Measurements from ENCODE around the gene FSHB.
"Not testable (repeated sequence)": the region's sequence is repeated elsewhere in the genome, so short reads cannot be mapped to it uniquely, and the experiment has no call there.

The FSHB gene

DNA sequence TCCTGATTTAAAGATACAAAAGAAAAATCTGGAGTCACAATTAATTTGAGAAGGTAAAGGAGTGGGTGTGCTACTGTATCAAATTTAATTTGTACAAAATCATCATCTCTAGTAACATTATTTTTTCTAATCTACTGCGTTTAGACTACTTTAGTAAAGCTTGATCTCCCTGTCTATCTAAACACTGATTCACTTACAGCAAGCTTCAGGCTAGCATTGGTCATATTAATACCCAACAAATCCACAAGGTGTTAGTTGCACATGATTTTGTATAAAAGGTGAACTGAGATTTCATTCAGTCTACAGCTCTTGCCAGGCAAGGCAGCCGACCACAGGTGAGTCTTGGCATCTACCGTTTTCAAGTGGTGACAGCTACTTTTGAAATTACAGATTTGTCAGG lies at the start of gene FSHB:
Gene FSHB, plus strand, starts transcription at position 301 of the 400 bp plus-strand sequence. CDS start 889 bp downstream, outside the sequence.
- no peaks in the 10 kb centered on the region for H3K27me3 ChIP-seq
- TF ChIP-seq Cebpa-rat (IDR thresholded peaks at IDR 0.05): no peak

DNA sequence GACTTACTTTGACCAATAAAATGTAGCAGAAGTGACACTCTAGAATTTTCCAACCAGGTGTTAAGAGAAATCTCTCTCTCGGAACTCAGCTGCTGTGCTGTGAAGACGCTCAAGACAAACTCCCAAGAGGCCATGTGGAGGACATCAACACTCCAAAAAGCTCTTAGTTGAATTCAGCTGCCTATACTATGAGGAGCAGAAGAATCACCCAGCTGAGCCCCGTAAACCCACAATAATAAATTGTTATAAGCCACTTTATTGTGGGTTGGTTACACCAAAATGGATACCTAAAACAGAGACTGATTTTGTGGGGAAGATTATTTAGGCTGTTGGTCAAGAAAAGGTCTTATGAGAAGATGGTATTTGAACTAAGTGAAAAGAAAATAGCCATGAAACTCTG lies 44.1 kb upstream of the FSHB start:
- Histone ChIP-seq H3K9me3 (no peaks in the 10 kb centered on the region), H3K9ac (no peak overlapping the region), H3K36me3 (no peaks in the 10 kb centered on the region), H3K4me3 (no peak overlapping the region), H3K27ac (no peak overlapping the region), H3K4me2 (no peak overlapping the region), H3K4me1 (no peaks in the 10 kb centered on the region), H3K27me3 (no peaks in the 10 kb centered on the region), H4K20me1 (no peaks in the 10 kb centered on the region)
- TF ChIP-seq Cebpa-rat (IDR thresholded peaks at IDR 0.05): no peak

More for the DNA sequence above, at the start of gene FSHB:
- Histone ChIP-seq H3K4me2 (no peak within 1 kb of the TSS), H3K9ac (no peak within 1 kb of the TSS), H3K27ac (no peak within 1 kb of the TSS), H3K36me3 (no peaks in the 10 kb centered on the region), H3K4me1 (no peaks in the 10 kb centered on the region), H3K4me3 (no peak within 1 kb of the TSS), H4K20me1 (no peaks in the 10 kb centered on the region), H3K9me3 (peaks cover 16% of the 10 kb centered on the region)

DNA sequence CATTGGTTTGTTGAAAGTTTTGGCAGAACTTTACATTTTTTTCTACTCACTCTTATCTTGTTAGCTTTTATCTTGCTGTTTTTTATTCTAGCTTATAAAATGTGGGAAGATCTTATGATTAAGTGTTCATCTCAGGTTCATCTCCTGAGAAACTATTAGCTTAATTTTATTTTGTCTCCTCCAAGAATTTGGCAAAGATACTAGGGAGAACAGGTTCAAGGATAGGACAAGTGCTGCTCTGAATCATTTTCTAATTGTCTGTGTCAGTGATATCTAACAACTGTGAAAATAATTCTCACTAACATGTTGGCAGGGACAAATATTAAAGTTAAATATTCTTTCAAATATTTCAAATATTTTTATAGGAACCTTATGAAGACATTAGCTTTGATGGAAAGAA lies 38.2 kb upstream of the FSHB start:
- Histone ChIP-seq H3K36me3 (no peaks in the 10 kb centered on the region), H3K4me2 (no peak overlapping the region), H4K20me1 (no peaks in the 10 kb centered on the region), H3K27ac (no peak overlapping the region), H3K9me3 (no peaks in the 10 kb centered on the region), H3K4me1 (no peaks in the 10 kb centered on the region), H3K4me3 (no peak overlapping the region), H3K27me3 (no peaks in the 10 kb centered on the region), H3K9ac (no peak overlapping the region)
- TF ChIP-seq Cebpa-rat (IDR thresholded peaks at IDR 0.05): no peak

GRCh38 chr11:30196400-30197206 lies 34.2 kb upstream of the FSHB start:
- H3K4me2 ChIP-seq: no peak overlapping the region
- no peaks in the 10 kb centered on the region for H3K36me3 ChIP-seq

DNA sequence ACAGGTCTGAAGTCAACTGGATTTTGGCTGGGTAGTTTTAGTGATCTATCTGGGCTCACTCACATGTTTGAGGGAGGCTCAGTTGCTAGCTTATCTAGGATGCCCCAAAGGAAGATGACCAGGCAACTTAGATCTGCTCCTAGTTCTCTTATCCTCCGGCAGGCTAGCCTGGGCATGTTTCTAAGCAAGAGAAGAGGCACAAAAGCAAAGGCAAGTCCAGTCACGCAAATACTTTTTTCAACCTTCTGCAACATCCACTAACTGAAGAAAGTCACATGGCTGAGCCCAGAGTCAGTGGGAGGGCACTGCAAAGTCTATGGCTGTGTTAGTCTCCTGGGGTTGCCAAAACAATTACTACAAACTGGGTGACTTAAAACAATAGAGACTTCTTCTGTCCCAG lies 32.9 kb upstream of the FSHB start:
- Histone ChIP-seq H3K4me2 (no peak overlapping the region), H4K20me1 (no peaks in the 10 kb centered on the region), H3K9me3 (no peaks in the 10 kb centered on the region), H3K4me1 (no peaks in the 10 kb centered on the region), H3K9ac (no peak overlapping the region), H3K27ac (no peak overlapping the region), H3K36me3 (no peaks in the 10 kb centered on the region), H3K27me3 (no peaks in the 10 kb centered on the region), H3K4me3 (no peak overlapping the region)
- no peak for TF ChIP-seq Cebpa-rat (IDR thresholded peaks at IDR 0.05)

More at GRCh38 chr11:30196400-30197206, 34.2 kb upstream of the FSHB start:
- no peak overlapping the region for H3K4me3 ChIP-seq
- no peak overlapping the region for H3K9ac ChIP-seq
- no peaks in the 10 kb centered on the region for H3K27me3 ChIP-seq
- no peak overlapping the region for H3K27ac ChIP-seq
- no peaks in the 10 kb centered on the region for H4K20me1 ChIP-seq
- TF ChIP-seq Cebpa-rat (IDR thresholded peaks at IDR 0.05): no peak
- no peaks in the 10 kb centered on the region for H3K4me1 ChIP-seq
- no peaks in the 10 kb centered on the region for H3K9me3 ChIP-seq

DNA sequence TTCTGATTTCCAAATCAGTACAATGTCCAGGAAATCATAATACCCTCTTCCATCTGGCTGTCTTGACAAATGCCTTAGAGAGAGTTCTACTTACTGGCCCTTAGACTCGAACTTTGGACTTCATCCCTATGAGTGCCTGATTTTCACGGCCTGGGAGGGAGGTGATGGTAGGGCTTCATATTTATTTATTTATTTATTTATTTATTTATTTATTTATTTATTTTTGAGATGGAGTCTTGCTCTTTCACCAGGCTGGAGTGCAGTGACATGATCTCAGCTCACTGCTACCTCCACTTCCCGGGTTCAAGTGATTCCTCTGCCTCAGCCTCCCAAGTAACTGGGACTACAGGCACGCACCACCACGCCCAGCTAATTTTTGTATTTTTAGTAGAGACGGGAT lies 27.8 kb upstream of the FSHB start:
- not testable (repeated sequence) for H3K9me3 ChIP-seq, H3K36me3 ChIP-seq, H4K20me1 ChIP-seq, H3K4me3 ChIP-seq, H3K27me3 ChIP-seq, H3K27ac ChIP-seq, H3K4me1 ChIP-seq, H3K4me2 ChIP-seq, H3K9ac ChIP-seq

DNA sequence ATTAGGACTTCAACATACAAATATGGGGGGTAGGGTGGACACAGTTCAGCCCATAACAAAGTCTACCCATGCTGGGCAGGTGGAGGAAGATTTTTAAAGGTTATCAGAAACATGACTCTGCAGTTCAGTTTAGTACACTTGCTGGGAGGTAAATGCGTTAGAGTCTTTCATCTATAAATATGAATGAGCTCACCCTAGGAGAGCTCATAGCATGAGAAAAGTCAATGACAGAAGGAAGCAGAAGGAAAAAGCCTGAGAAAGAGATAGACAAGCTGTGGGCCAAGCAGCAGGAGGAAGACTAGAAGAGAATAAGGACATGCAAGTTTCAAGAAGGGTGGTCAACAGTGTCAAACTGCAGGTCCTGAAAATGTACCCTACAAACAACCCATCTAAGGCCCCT lies 27.0 kb upstream of the FSHB start:
- H3K36me3 ChIP-seq: no peaks in the 10 kb centered on the region
- H3K27me3 ChIP-seq: no peaks in the 10 kb centered on the region
- H3K27ac ChIP-seq: no peak overlapping the region
- no peaks in the 10 kb centered on the region for H4K20me1 ChIP-seq
- no peaks in the 10 kb centered on the region for H3K9me3 ChIP-seq
- H3K9ac ChIP-seq: no peak overlapping the region
- H3K4me1 ChIP-seq: peaks cover 10% of the 10 kb centered on the region; the same call in 1 of the 2 replicates
- no peak for TF ChIP-seq Cebpa-rat (IDR thresholded peaks at IDR 0.05)
- H3K4me3 ChIP-seq: no peak overlapping the region
- no peak overlapping the region for H3K4me2 ChIP-seq

DNA sequence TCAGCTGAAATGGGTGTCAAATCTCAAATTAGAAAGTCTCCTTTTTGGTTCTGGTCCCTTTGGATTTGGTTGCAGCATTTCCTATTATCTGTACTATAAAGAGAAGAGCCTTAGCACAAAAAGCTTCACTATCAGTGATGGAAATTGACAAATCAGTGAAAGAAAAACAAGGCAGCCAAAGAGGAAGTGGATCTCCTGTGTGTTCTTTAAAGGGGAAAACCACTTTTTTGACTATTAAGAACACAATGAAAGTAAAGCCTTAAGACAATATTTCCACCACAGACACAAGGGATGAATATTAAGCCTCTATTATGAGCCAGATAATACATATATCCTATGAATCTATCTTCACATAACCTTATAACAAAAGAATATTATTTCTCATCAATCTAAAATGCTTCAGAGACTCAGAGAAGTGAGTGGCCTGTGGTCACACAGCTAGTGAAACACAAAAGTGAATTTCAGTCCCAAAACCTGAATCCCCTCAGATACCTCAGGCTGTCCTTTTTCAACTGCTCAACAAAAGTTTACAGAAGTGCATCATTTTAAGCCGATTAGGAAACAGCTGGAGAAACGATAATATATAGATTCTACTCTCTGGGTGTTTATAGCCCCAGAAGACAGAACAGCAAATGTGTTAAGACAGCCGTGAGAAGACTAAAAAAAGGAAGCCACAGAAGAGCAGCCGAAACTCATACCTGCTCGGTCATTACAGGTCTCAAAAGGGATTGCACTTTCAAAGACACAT lies 24.4 kb upstream of the FSHB start:
- Histone ChIP-seq H3K27me3 (no peaks in the 10 kb centered on the region), H3K4me2 (no peak overlapping the region), H3K9ac (no peak overlapping the region), H3K36me3 (no peaks in the 10 kb centered on the region), H3K4me1 (peaks cover 10% of the 10 kb centered on the region; the same call in 1 of the 2 replicates), H3K4me3 (no peak overlapping the region), H4K20me1 (no peaks in the 10 kb centered on the region), H3K9me3 (no peaks in the 10 kb centered on the region), H3K27ac (no peak overlapping the region)
- no peak for TF ChIP-seq Cebpa-rat (IDR thresholded peaks at IDR 0.05)

DNA sequence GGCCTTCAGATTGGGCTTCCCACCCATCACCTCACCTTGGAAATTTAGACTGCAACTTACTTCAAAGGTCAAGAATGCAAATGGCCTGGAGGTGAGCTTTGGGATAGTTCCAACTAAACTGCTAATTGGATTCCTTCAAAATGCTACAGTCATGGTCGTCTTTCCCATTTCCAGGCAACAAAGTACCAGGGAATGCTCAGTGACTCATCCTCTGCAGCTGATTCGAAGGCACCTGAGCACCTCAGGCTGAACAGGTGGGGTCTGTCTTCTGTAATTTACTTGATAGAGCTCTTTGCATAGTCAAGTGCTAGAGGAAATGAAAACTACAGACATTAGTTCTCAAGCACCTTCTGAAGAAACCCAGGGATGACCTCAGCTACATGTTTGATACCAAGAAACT lies 20.5 kb upstream of the FSHB start:
- Histone ChIP-seq H3K4me1 (peaks cover 10% of the 10 kb centered on the region; the same call in 1 of the 2 replicates), H3K4me3 (no peak overlapping the region), H3K36me3 (no peaks in the 10 kb centered on the region), H3K9me3 (no peaks in the 10 kb centered on the region), H4K20me1 (no peaks in the 10 kb centered on the region), H3K9ac (no peak overlapping the region), H3K27ac (no peak overlapping the region), H3K4me2 (no peak overlapping the region), H3K27me3 (no peaks in the 10 kb centered on the region)
- no peak for TF ChIP-seq Cebpa-rat (IDR thresholded peaks at IDR 0.05)

- no peaks in the 10 kb centered on the region for H3K4me1 ChIP-seq
- no peak overlapping the region for H3K4me2 ChIP-seq
- H3K9me3 ChIP-seq: no peaks in the 10 kb centered on the region
- no peak overlapping the region for H3K9ac ChIP-seq
- no peaks in the 10 kb centered on the region for H3K27me3 ChIP-seq
- H3K27ac ChIP-seq: no peak overlapping the region
- no peaks in the 10 kb centered on the region for H3K36me3 ChIP-seq
- TF ChIP-seq Cebpa-rat (IDR thresholded peaks at IDR 0.05): no peak
- H3K4me3 ChIP-seq: no peak overlapping the region
- H4K20me1 ChIP-seq: no peaks in the 10 kb centered on the region
Observed at GRCh38 chr11:30216534-30216933, 14.3 kb upstream of the FSHB start.
